ENCODE measurements around the gene ITGB1BP2. TPM values are rescaled to one million over a fixed set of nuclear protein-coding genes. Genes with fewer than 3 reads are reported as not detected.
"Not testable (repeated sequence)": the region's sequence is repeated elsewhere in the genome, so short reads cannot be mapped to it uniquely, and the experiment has no call there.

The ITGB1BP2 gene
- total RNA-seq, 1 donor from 2014 or later = 120 TPM

DNA sequence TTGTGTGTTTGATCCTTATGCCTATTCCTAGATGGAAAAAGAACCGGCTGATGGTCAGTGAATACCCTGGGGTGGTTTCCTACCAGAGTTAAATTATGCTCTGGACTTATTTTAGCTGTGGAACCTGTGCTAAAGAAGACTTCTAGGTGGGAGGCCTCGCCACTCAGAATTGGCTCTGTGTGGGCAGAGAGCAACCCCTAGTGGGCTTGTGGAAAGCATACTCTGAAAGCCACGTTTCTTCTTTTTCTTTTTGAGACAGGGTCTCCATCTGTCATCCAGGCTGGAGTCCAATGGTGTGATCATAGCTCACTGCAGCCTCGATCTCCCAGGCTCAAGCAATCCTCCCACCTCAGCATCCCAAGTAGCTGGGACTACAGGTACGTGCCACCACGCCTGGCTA lies 48.3 kb downstream of the ITGB1BP2 start:
- H3K4me3 ChIP-seq (ENCODE audit: low read length in 3 of 3); H3K4me1 ChIP-seq (ENCODE audit: control insufficient read depth in 3 of 3, insufficient read depth in 3 of 3, low read length in 3 of 3); H3K27ac ChIP-seq (ENCODE audit: low read depth, low read length); H3K36me3 ChIP-seq (ENCODE audit: control insufficient read depth in 3 of 3, insufficient read depth in 3 of 3, low read length in 3 of 3); H3K27me3 ChIP-seq (ENCODE audit: control insufficient read depth in 3 of 3, insufficient read depth in 3 of 3, low read length in 3 of 3); H3K9me3 ChIP-seq (ENCODE audit: control insufficient read depth in 3 of 3, low read length in 3 of 3); H3K9ac ChIP-seq (ENCODE audit: low read depth in 1 of 3, low read length in 3 of 3): not testable (repeated sequence)

DNA sequence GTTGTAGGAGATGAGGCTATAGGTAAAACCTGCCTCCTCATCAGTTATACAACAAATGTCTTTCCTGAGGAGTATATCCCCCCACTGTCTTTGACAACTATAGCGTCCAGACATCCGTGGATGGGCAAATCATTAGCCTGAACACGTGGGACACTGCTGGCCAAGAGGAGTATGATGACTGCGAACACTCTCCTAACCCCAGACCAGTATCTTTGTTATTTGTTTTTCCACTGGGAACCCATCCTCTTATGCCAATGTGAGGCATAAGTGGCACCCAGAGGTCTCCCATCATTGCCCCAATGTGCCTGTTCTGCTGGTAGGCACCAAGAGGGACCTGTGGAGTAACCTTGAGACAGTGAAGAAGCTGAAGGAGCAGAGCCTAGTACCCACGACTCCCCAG lies 50.9 kb downstream of the ITGB1BP2 start:
- not testable (repeated sequence) for H3K36me3 ChIP-seq (ENCODE audit: control insufficient read depth in 3 of 3, insufficient read depth in 3 of 3, low read length in 3 of 3); H3K4me3 ChIP-seq (ENCODE audit: low read length in 3 of 3); H3K4me1 ChIP-seq (ENCODE audit: control insufficient read depth in 3 of 3, insufficient read depth in 3 of 3, low read length in 3 of 3); H3K27ac ChIP-seq (ENCODE audit: low read depth, low read length); H3K27me3 ChIP-seq (ENCODE audit: control insufficient read depth in 3 of 3, insufficient read depth in 3 of 3, low read length in 3 of 3); H3K9me3 ChIP-seq (ENCODE audit: control insufficient read depth in 3 of 3, low read length in 3 of 3); H3K9ac ChIP-seq (ENCODE audit: low read depth in 1 of 3, low read length in 3 of 3)

Other genes with a start within 250 kb of the ITGB1BP2 start
- gene SNX12, start 233.4 kb upstream of the ITGB1BP2 start, total RNA-seq = 37.6 TPM
- 30.3 TPM for gene FOXO4, start 205.9 kb upstream of the ITGB1BP2 start, total RNA-seq
- not detected for gene CXorf65, start 195.0 kb upstream of the ITGB1BP2 start, total RNA-seq
- gene IL2RG, start 190.2 kb upstream of the ITGB1BP2 start, total RNA-seq = 1.0 TPM
- gene MED12, start 183.2 kb upstream of the ITGB1BP2 start, total RNA-seq = 37.6 TPM
- 1.0 TPM for gene NLGN3, start 156.9 kb upstream of the ITGB1BP2 start, total RNA-seq
- not detected for gene GJB1, start 78.5 kb upstream of the ITGB1BP2 start, total RNA-seq
- 9.4 TPM for gene ZMYM3, start 47.6 kb upstream of the ITGB1BP2 start, total RNA-seq
- 297 TPM for gene NONO, start 18.1 kb upstream of the ITGB1BP2 start, total RNA-seq
- 59.0 TPM for gene TAF1, start 64.6 kb downstream of the ITGB1BP2 start, total RNA-seq
- gene OGT, start 231.4 kb downstream of the ITGB1BP2 start, total RNA-seq = 123 TPM

All from skeletal muscle tissue (tissue), 4 donors.